K562 (cell line): ENCODE results near the gene VPS45. TPM values are rescaled to one million over a fixed set of nuclear protein-coding genes. Genes with fewer than 3 reads are reported as not detected.

Experiments used
- ATAC-seq: fragments of 200-7000 bp; cut with Tn5 transposase; 3 replicates; pipeline ENCODE4 v1.9.1; 2020; ENCODE audit warnings: moderate library complexity
- BruUV-seq: library from RNA; stranded (reverse); fragments of 400-500 nt; replicated peaks from 2 replicates; lab custom pipeline; 2021; lab: Mats Ljungman, UMichigan
- CTCF ChIA-PET: fragments of 300-600 bp; formaldehyde crosslinking; extraction: SDS; loops from one replicate; lab custom pipeline; 2021; ENCODE audit warnings: low intra/inter-chr PET ratio; lab: Yijun Ruan, JAX
- POLR2A ChIA-PET: fragments of 300-600, 350-650 bp; sonication (Branson Sonifier 250); formaldehyde crosslinking; extraction: SDS; loops from one replicate; lab custom pipeline; 2021; ENCODE audit warnings: antibody characterized with exemption, inconsistent platforms; lab: Yijun Ruan, JAX
- DNase-seq, 4 experiments: peaks; one replicate each; pipeline versions ENCODE4 v3.0.0 to v3.0.0-alpha.2; 2011 to 2018; ENCODE audit warnings: low spot score in 3 of 4, mixed read lengths in 3 of 4; ENCODE audit errors: extremely low read depth in 1 of 4
- FAIRE-seq: peaks from 2 replicates; lab custom pipeline; 2011; peaks lifted over from hg19 to GRCh38; lab: Jason Lieb, UNC
- H2AFZ ChIP-seq: 2 replicates; pipeline ENCODE4 v1.6.0; 2011; ENCODE audit warnings: low read depth, low read length, control low read depth, inconsistent platforms
- H3K27ac ChIP-seq: fragments of 200-600 bp; 3 replicates; pipeline ENCODE4 v1.8.0; 2011; ENCODE audit warnings: low read depth, mild to moderate bottlenecking, control low read depth, inconsistent platforms, low read length, moderate library complexity, mixed read lengths; ENCODE audit errors: extremely low read depth
- H3K27me3 ChIP-seq, 2 experiments: fragments of 300-600 bp in 1 of 2; 2 replicates in 1 of 2; 3 replicates in 1 of 2; pipeline versions ENCODE4 v1.6.0 to v1.8.0; 2011; ENCODE audit warnings: inconsistent platforms in 2 of 2, low read length in 2 of 2, mild to moderate bottlenecking in 1 of 2, mixed read lengths in 1 of 2, moderate library complexity in 1 of 2; ENCODE audit not compliant: control insufficient read depth in 2 of 2, insufficient read depth in 2 of 2
- H3K36me3 ChIP-seq: fragments of 300-600 bp; 3 replicates; pipeline ENCODE4 v1.8.0; 2011; ENCODE audit warnings: mild to moderate bottlenecking, low read length, inconsistent platforms; ENCODE audit not compliant: control insufficient read depth, insufficient read depth
- H3K4me1 ChIP-seq, 2 experiments: fragments of 200-600 bp in 1 of 2; replicated peaks in 1 of 2; 2 replicates in 1 of 2; 3 replicates in 1 of 2; pipeline versions ENCODE4 v1.5.1 to v1.8.0; 2011; ENCODE audit warnings: inconsistent platforms in 2 of 2, low read length in 2 of 2, mild to moderate bottlenecking in 1 of 2, mixed read lengths in 1 of 2, moderate library complexity in 1 of 2; ENCODE audit not compliant: control insufficient read depth in 2 of 2, insufficient read depth in 2 of 2
- H3K4me2 ChIP-seq: 2 replicates; pipeline ENCODE4 v1.6.1; 2011; ENCODE audit warnings: low read length, control low read depth, inconsistent platforms, mixed read lengths; ENCODE audit not compliant: insufficient read depth
- H3K4me3 ChIP-seq: fragments of 200-600 bp; sonication (generic), shearing (Covaris generic); 2 replicates; pipeline ENCODE4 v1.5.1; 2016; ENCODE audit warnings: control low read depth, inconsistent platforms
- H3K79me2 ChIP-seq: fragments of 200-600 bp; 3 replicates; pipeline ENCODE4 v1.8.0; 2011; ENCODE audit warnings: low read length, inconsistent platforms; ENCODE audit not compliant: control insufficient read depth, insufficient read depth
- H3K9ac ChIP-seq, 2 experiments: 2 replicates each; pipeline versions ENCODE4 v1.6.0 to v1.6.1; 2011; ENCODE audit warnings: low read depth in 2 of 2, low read length in 2 of 2, control low read depth in 1 of 2, inconsistent platforms in 1 of 2, mild to moderate bottlenecking in 1 of 2, mixed read lengths in 1 of 2; ENCODE audit not compliant: insufficient read depth in 1 of 2
- H3K9me1 ChIP-seq: one replicate; pipeline ENCODE4 v1.6.0; 2011; ENCODE audit warnings: inconsistent platforms, mild to moderate bottlenecking, low read length, moderate library complexity; ENCODE audit not compliant: control insufficient read depth, insufficient read depth
- H3K9me3 ChIP-seq: replicated peaks from 2 replicates; pipeline ENCODE4 v1.5.1; 2011; ENCODE audit warnings: low read depth, low read length, inconsistent platforms; ENCODE audit not compliant: control insufficient read depth, insufficient read depth
- H4K20me1 ChIP-seq: replicated peaks from 2 replicates; pipeline ENCODE4 v1.6.1; 2011; ENCODE audit warnings: low read length, inconsistent platforms, mixed read lengths; ENCODE audit not compliant: control insufficient read depth, insufficient read depth
- CEBPB ChIP-seq: fragments of 450-650 bp; IDR thresholded peaks from 2 replicates; pipeline ENCODE4 v1.6.1; 2016; ENCODE audit warnings: missing genetic modification characterization, missing compliant biosample characterization
- CXXC5 ChIP-seq: fragments of 250-450 bp; sonication (Bioruptor Pico); IDR thresholded peaks from 2 replicates; pipeline ENCODE4 v1.8.0; 2022; ENCODE audit warnings: inconsistent platforms, mild to moderate bottlenecking, moderate library complexity
- DEAF1 ChIP-seq: fragments of 450-650 bp; formaldehyde crosslinking; IDR thresholded peaks from 2 replicates; pipeline ENCODE4 v1.4.0; 2020; ENCODE audit warnings: mild to moderate bottlenecking, moderate library complexity
- DIDO1 ChIP-seq: fragments of 450-650 bp; IDR thresholded peaks from 2 replicates; pipeline ENCODE4 v1.6.1; 2016; ENCODE audit warnings: low read depth, missing biosample characterization, missing genetic modification characterization
- EHMT2 ChIP-seq: fragments of 450-650 bp; IDR thresholded peaks from 2 replicates; pipeline ENCODE4 v1.6.1; 2018; ENCODE audit warnings: antibody characterized with exemption
- ETS2 ChIP-seq: IDR thresholded peaks from 2 replicates; pipeline ENCODE4 v1.6.1; 2016; ENCODE audit warnings: borderline replicate concordance, missing genetic modification characterization, mild to moderate bottlenecking, moderate library complexity, missing compliant biosample characterization; ENCODE audit not compliant: poor library complexity, severe bottlenecking
- HDAC8 ChIP-seq: fragments of 450-650 bp; IDR thresholded peaks from 2 replicates; pipeline ENCODE4 v1.6.1; 2016; ENCODE audit warnings: mild to moderate bottlenecking, missing genetic modification characterization, moderate library complexity, missing compliant biosample characterization
- KDM5B ChIP-seq: fragments of 200-600 bp; sonication (generic); IDR thresholded peaks from 2 replicates; pipeline ENCODE4 v1.6.1; 2012; ENCODE audit warnings: low read depth, mild to moderate bottlenecking, moderate library complexity, low read length, control low read depth, inconsistent platforms; ENCODE audit not compliant: insufficient replicate concordance
- SRSF9 ChIP-seq: fragments of 200-400 bp; formaldehyde crosslinking; IDR thresholded peaks from 2 replicates; pipeline ENCODE4 v1.6.1; 2017; ENCODE audit warnings: low read depth, low read length, borderline replicate concordance
- STAT5B ChIP-seq: fragments of 250-450 bp; sonication (Bioruptor Pico); IDR thresholded peaks from 2 replicates; pipeline ENCODE4 v1.8.0; 2021; ENCODE audit warnings: mild to moderate bottlenecking, inconsistent platforms
- TAF15 ChIP-seq: fragments of 200-400 bp; formaldehyde crosslinking; IDR thresholded peaks from 2 replicates; pipeline ENCODE4 v1.6.1; 2017; ENCODE audit warnings: mild to moderate bottlenecking, low read depth, low read length, moderate library complexity
- ZC3H8 ChIP-seq: fragments of 450-650 bp; IDR thresholded peaks from 2 replicates; pipeline ENCODE4 v1.6.1; 2017
- ZNF184 ChIP-seq: sonication (generic); formaldehyde crosslinking; IDR thresholded peaks from 2 replicates; pipeline ENCODE4 v1.5.0; 2020; ENCODE audit warnings: missing genetic modification reagents
- ZNF217 ChIP-seq: sonication (generic); formaldehyde crosslinking; IDR thresholded peaks from 2 replicates; pipeline ENCODE4 v1.8.0; 2022; ENCODE audit warnings: mild to moderate bottlenecking, missing genetic modification reagents
- ZNF280A ChIP-seq: fragments of 450-650 bp; IDR thresholded peaks from 2 replicates; pipeline ENCODE4 v1.6.1; 2018; ENCODE audit warnings: mild to moderate bottlenecking, low read depth; ENCODE audit not compliant: partially characterized antibody
- ZNF3 ChIP-seq: fragments of 250-450 bp; sonication (Bioruptor Pico); IDR thresholded peaks from 2 replicates; pipeline ENCODE4 v1.5.0; 2021; ENCODE audit warnings: mild to moderate bottlenecking, moderate library complexity
- ZNF384 ChIP-seq: IDR thresholded peaks from 2 replicates; pipeline ENCODE4 v1.6.1; 2012; ENCODE audit warnings: low read depth, low read length, improper control_type of control experiment
- ZNF449 ChIP-seq: fragments of 250-450 bp; sonication (Bioruptor Pico); IDR thresholded peaks from 2 replicates; pipeline ENCODE4 v1.8.0; 2022; ENCODE audit warnings: moderate library complexity, mild to moderate bottlenecking, inconsistent platforms
- ZNF785 ChIP-seq: fragments of 250-450 bp; sonication (Bioruptor Pico); IDR thresholded peaks from 2 replicates; pipeline ENCODE4 v1.4.0; 2020; ENCODE audit warnings: mild to moderate bottlenecking
- WGBS: fragments of 100-300 bp; shearing (Covaris generic); methylation state at CpG from one replicate; pipeline ENCODE4 v1.1.6; 2016; ENCODE audit warnings: low coverage, mixed read lengths; ENCODE audit not compliant: insufficient coverage; ENCODE audit errors: missing lambda C conversion rate; 5-methylcytosine and 5-hydroxymethylcytosine counted together
- in situ Hi-C: fragments of 300-500 bp; cut with MboI; formaldehyde crosslinking; loops from 4 replicates; pipeline ENCODE4 v1.15.0; 2018; ENCODE audit warnings: inconsistent platforms, mixed read lengths
- intact Hi-C: fragments of 100-400 bp; cut with micrococcal nuclease; formaldehyde crosslinking; loops from 2 replicates; pipeline ENCODE4 v1.14.2; 2022
- polyA plus RNA-seq, 8 experiments: library from polyadenylated mRNA; depleted of rRNA in 4 of 8; stranded (reverse) in 5 of 8; unstranded in 3 of 8; fragments of >200 nt; fragmentation: Nextera tagmentation in 2 of 8; fragmentation: Illumina TruSeq in 1 of 8; extraction: Ambion mirVana in 2 of 8; extraction: Trizol in 1 of 8; gene quantifications; 2 replicates each; pipeline versions ENCODE4 v1.2.1 to v1.2.3, GENCODE V29; 2011 to 2014; ENCODE audit warnings: inconsistent platforms in 1 of 8, missing spikeins in 1 of 8
- total RNA-seq, 7 experiments: library from RNA; depleted of rRNA in 6 of 7; stranded (reverse); fragments of >200 nt in 6 of 7; fragmentation: Illumina TruSeq in 2 of 7; extraction: Trizol in 2 of 7; gene quantifications; 2 replicates each; pipeline versions ENCODE4 v1.2.1 to v1.2.3, GENCODE V29; 2011 to 2021; ENCODE audit warnings: low replicate concordance in 1 of 7

The VPS45 gene
- total and polyA plus RNA-seq, 9 of the 15 experiments (the other 6 are each of a cell fraction or from before 2014, with no cell fraction given) = 17.9 to 48.2 (median 34.4) TPM

GRCh38 chr1:150092180-150092791, 24.7 kb downstream of the VPS45 start:
- FAIRE-seq (no peak), ATAC-seq (no peak), DNase-seq (no peak)
- BruUV-seq = no TSS peak
- in situ Hi-C loops (no loop called here), intact Hi-C loops (no loop called here)
- Histone ChIP-seq H4K20me1 (no peaks in the 10 kb centered on the region), H2AFZ (no peak overlapping the region), H3K4me2 (no peak overlapping the region), H3K27ac (no peak overlapping the region), H3K4me3 (no peak overlapping the region), H3K36me3 (peaks cover 49% of the 10 kb centered on the region; the same call in 2 of the 3 replicates), H3K27me3 (no peaks in the 10 kb centered on the region), H3K9me3 (no peaks in the 10 kb centered on the region), H3K79me2 (no peaks in the 10 kb centered on the region), H3K9ac (no peak overlapping the region), H3K9me1 (no peaks in the 10 kb centered on the region), H3K4me1 (no peaks in the 10 kb centered on the region)
- TF ChIP-seq CXXC5 (CRISPR knock-in tag) (no peak), ZNF449 (CRISPR knock-in tag) (no peak), EHMT2 (no peak), ZNF785 (CRISPR knock-in tag) (no peak), STAT5B (no peak), ZNF217 (CRISPR knock-in tag) (no peak), ZNF184 (CRISPR knock-in tag) (no peak), ZNF3 (no peak), TAF15 (no peak), HDAC8 (tag) (no peak), SRSF9 (no peak), KDM5B (no peak), ZC3H8 (no peak), ETS2 (no peak), DIDO1 (tag) (no peak), ZNF384 (no peak), CEBPB (no peak), ZNF280A (no peak), DEAF1 (CRISPR knock-in tag) (no peak)
- ChIA-PET CTCF (no interaction called here), POLR2A (no interaction called here)
- 64% methylated on average over 3 of the region's 3 CpGs for WGBS
